GM18861 (cell line): Measurements from ENCODE around the gene PCNX2.

Experiments
- ATAC-seq: cut with Tn5 transposase; IDR thresholded peaks from one replicate; pipeline ENCODE4 v1.9.1; 2021; ENCODE audit not compliant: unreplicated experiment

PCNX2 gene

GRCh38 chr1:233079574-233079973 is 216.0 kb downstream of the PCNX2 start:
- ATAC-seq: no peak

- no peak for ATAC-seq
Observed at GRCh38 chr1:233078396-233078795, 217.1 kb downstream of the PCNX2 start.

GRCh38 chr1:233075915-233076295 is 219.6 kb downstream of the PCNX2 start:
- ATAC-seq: no peak

- no peak for ATAC-seq
Observed at GRCh38 chr1:233066087-233066486, 229.4 kb downstream of the PCNX2 start.

- no peak for ATAC-seq
Observed at GRCh38 chr1:233065685-233066084, 229.8 kb downstream of the PCNX2 start.

- ATAC-seq: no peak
Observed at GRCh38 chr1:233064988-233065387, 230.5 kb downstream of the PCNX2 start.

- no peak for ATAC-seq
Observed at GRCh38 chr1:233063462-233063861, 232.1 kb downstream of the PCNX2 start.

GRCh38 chr1:233061265-233061664 is 234.3 kb downstream of the PCNX2 start:
- no peak for ATAC-seq

- no peak for ATAC-seq
Observed at GRCh38 chr1:233060461-233060994, 235.0 kb downstream of the PCNX2 start.

- ATAC-seq: no peak
Observed at GRCh38 chr1:233057836-233058235, 237.7 kb downstream of the PCNX2 start.

GRCh38 chr1:233055879-233056641 is 239.5 kb downstream of the PCNX2 start:
- no peak for ATAC-seq

- no peak for ATAC-seq
Observed at GRCh38 chr1:233045588-233045987, 249.9 kb downstream of the PCNX2 start.

- no peak for ATAC-seq
Observed at GRCh38 chr1:233042834-233043233, 252.7 kb downstream of the PCNX2 start.

- no peak for ATAC-seq
Observed at GRCh38 chr1:233040494-233040893, 255.0 kb downstream of the PCNX2 start.

- no peak for ATAC-seq
Observed at GRCh38 chr1:233038581-233038980, 256.9 kb downstream of the PCNX2 start.

GRCh38 chr1:233037843-233038242 is 257.7 kb downstream of the PCNX2 start:
- no peak for ATAC-seq

GRCh38 chr1:233034836-233035235 is 260.7 kb downstream of the PCNX2 start:
- ATAC-seq: no peak

GRCh38 chr1:233033361-233033760 is 262.2 kb downstream of the PCNX2 start:
- no peak for ATAC-seq

GRCh38 chr1:233032916-233033315 is 262.6 kb downstream of the PCNX2 start:
- no peak for ATAC-seq

GRCh38 chr1:233031521-233031920 is 264.0 kb downstream of the PCNX2 start:
- no peak for ATAC-seq

GRCh38 chr1:233027046-233027445 is 268.5 kb downstream of the PCNX2 start:
- no peak for ATAC-seq

GRCh38 chr1:233025567-233025966 is 270.0 kb downstream of the PCNX2 start:
- ATAC-seq: no peak

GRCh38 chr1:233025157-233025556 is 270.4 kb downstream of the PCNX2 start:
- no peak for ATAC-seq
